Muscle layer of colon (tissue), 2 donors: Measurements from ENCODE around the gene EDN1.
"Not testable (repeated sequence)": the region's sequence is repeated elsewhere in the genome, so short reads cannot be mapped to it uniquely, and the experiment has no call there.

Source experiments
- H3K27ac ChIP-seq: one replicate; pipeline ENCODE4 v1.7.0; 2013; ENCODE audit warnings: low read depth, mild to moderate bottlenecking, low read length, moderate library complexity
- H3K27me3 ChIP-seq, 2 donors: one replicate each; pipeline ENCODE4 v1.7.0; 2013; ENCODE audit warnings: low read length in 2 of 2, mild to moderate bottlenecking in 2 of 2; ENCODE audit not compliant: insufficient read depth in 2 of 2, control insufficient read depth in 1 of 2
- H3K36me3 ChIP-seq: one replicate; pipeline ENCODE4 v1.7.0; 2013; ENCODE audit warnings: mild to moderate bottlenecking, low read length; ENCODE audit not compliant: insufficient read depth
- H3K4me1 ChIP-seq: one replicate; pipeline ENCODE4 v1.7.0; 2013; ENCODE audit warnings: mild to moderate bottlenecking, low read length; ENCODE audit not compliant: insufficient read depth
- H3K4me3 ChIP-seq, 2 donors: one replicate each; pipeline ENCODE4 v1.7.0; 2013; ENCODE audit warnings: low read length in 2 of 2, low read depth in 1 of 2, mild to moderate bottlenecking in 1 of 2, moderate library complexity in 1 of 2
- H3K9ac ChIP-seq: one replicate; pipeline ENCODE4 v1.7.0; 2013; ENCODE audit warnings: low read length
- H3K9me3 ChIP-seq: one replicate; pipeline ENCODE4 v1.7.0; 2013; ENCODE audit warnings: mild to moderate bottlenecking, low read length
- donor health status: abdominal sarcoma.
- donor health status: Adenocarcinoma of cecum.

EDN1 gene

GRCh38 chr6:12315292-12316081 is 25.3 kb downstream of the EDN1 start:
- H3K36me3 ChIP-seq, result no peaks in the 10 kb centered on the region
- no peak overlapping the region for H3K27ac ChIP-seq
- no peaks in the 10 kb centered on the region for H3K9me3 ChIP-seq
- no peak overlapping the region for H3K4me3 ChIP-seq
- H3K9ac ChIP-seq, result no peak overlapping the region
- H3K4me1 ChIP-seq, result no peaks in the 10 kb centered on the region
- no peaks in the 10 kb centered on the region for H3K27me3 ChIP-seq

- no peaks in the 10 kb centered on the region for H3K27me3 ChIP-seq
- H3K4me1 ChIP-seq, result no peaks in the 10 kb centered on the region
- no peak overlapping the region for H3K9ac ChIP-seq
- no peak overlapping the region for H3K4me3 ChIP-seq
- no peaks in the 10 kb centered on the region for H3K9me3 ChIP-seq
- H3K36me3 ChIP-seq, result no peaks in the 10 kb centered on the region
- no peak overlapping the region for H3K27ac ChIP-seq
Measured at GRCh38 chr6:12318749-12319148, 28.6 kb downstream of the EDN1 start.

GRCh38 chr6:12320074-12320473 is 29.9 kb downstream of the EDN1 start:
- not testable (repeated sequence) for H3K4me3 ChIP-seq, H3K27me3 ChIP-seq, H3K9me3 ChIP-seq, H3K36me3 ChIP-seq, H3K27ac ChIP-seq, H3K9ac ChIP-seq, H3K4me1 ChIP-seq

GRCh38 chr6:12324099-12324498 is 33.9 kb downstream of the EDN1 start:
- Histone ChIP-seq H3K36me3 (no peaks in the 10 kb centered on the region), H3K9ac (no peak overlapping the region), H3K9me3 (no peaks in the 10 kb centered on the region), H3K27me3 (no peaks in the 10 kb centered on the region), H3K27ac (no peak overlapping the region), H3K4me3 (no peak overlapping the region), H3K4me1 (no peaks in the 10 kb centered on the region)

- H3K27ac ChIP-seq, result no peak overlapping the region
Measured at GRCh38 chr6:12324748-12325147, 34.6 kb downstream of the EDN1 start.

GRCh38 chr6:12325872-12326271 is 35.7 kb downstream of the EDN1 start:
- H3K9me3 ChIP-seq, result no peaks in the 10 kb centered on the region
- H3K4me1 ChIP-seq, result no peaks in the 10 kb centered on the region
- no peak overlapping the region for H3K27ac ChIP-seq
- H3K4me3 ChIP-seq, result no peak overlapping the region
- H3K9ac ChIP-seq, result no peak overlapping the region
- no peaks in the 10 kb centered on the region for H3K27me3 ChIP-seq
- H3K36me3 ChIP-seq, result no peaks in the 10 kb centered on the region

More at GRCh38 chr6:12324748-12325147, 34.6 kb downstream of the EDN1 start:
- Histone ChIP-seq H3K9me3 (no peaks in the 10 kb centered on the region), H3K27me3 (no peaks in the 10 kb centered on the region), H3K4me3 (no peak overlapping the region), H3K9ac (no peak overlapping the region), H3K4me1 (no peaks in the 10 kb centered on the region), H3K36me3 (no peaks in the 10 kb centered on the region)

- Histone ChIP-seq H3K27me3 (no peaks in the 10 kb centered on the region), H3K4me1 (peaks cover 10% of the 10 kb centered on the region), H3K9me3 (no peaks in the 10 kb centered on the region), H3K9ac (no peak overlapping the region), H3K36me3 (no peaks in the 10 kb centered on the region), H3K4me3 (no peak overlapping the region), H3K27ac (no peak overlapping the region)
Measured at GRCh38 chr6:12327391-12327790, 37.2 kb downstream of the EDN1 start.

- no peaks in the 10 kb centered on the region for H3K9me3 ChIP-seq
- no peak overlapping the region for H3K4me3 ChIP-seq
- no peak overlapping the region for H3K9ac ChIP-seq
- no peaks in the 10 kb centered on the region for H3K36me3 ChIP-seq
- peaks cover 10% of the 10 kb centered on the region for H3K4me1 ChIP-seq
- no peak overlapping the region for H3K27ac ChIP-seq
- H3K27me3 ChIP-seq, result no peaks in the 10 kb centered on the region
Measured at GRCh38 chr6:12327988-12328387, 37.8 kb downstream of the EDN1 start.

GRCh38 chr6:12328701-12329100 is 38.5 kb downstream of the EDN1 start:
- Histone ChIP-seq H3K36me3 (no peaks in the 10 kb centered on the region), H3K27me3 (no peaks in the 10 kb centered on the region), H3K27ac (no peak overlapping the region), H3K9ac (no peak overlapping the region), H3K4me1 (peaks cover 10% of the 10 kb centered on the region), H3K9me3 (no peaks in the 10 kb centered on the region), H3K4me3 (no peak overlapping the region)

GRCh38 chr6:12331474-12331873 is 41.3 kb downstream of the EDN1 start:
- peaks cover 10% of the 10 kb centered on the region for H3K4me1 ChIP-seq
- H3K9ac ChIP-seq, result no peak overlapping the region
- H3K27ac ChIP-seq, result no peak overlapping the region
- no peaks in the 10 kb centered on the region for H3K9me3 ChIP-seq
- no peak overlapping the region for H3K4me3 ChIP-seq
- H3K36me3 ChIP-seq, result no peaks in the 10 kb centered on the region
- no peaks in the 10 kb centered on the region for H3K27me3 ChIP-seq

- Histone ChIP-seq H3K4me1 (peaks cover 10% of the 10 kb centered on the region), H3K9ac (no peak overlapping the region), H3K4me3 (no peak overlapping the region), H3K27me3 (no peaks in the 10 kb centered on the region), H3K9me3 (no peaks in the 10 kb centered on the region), H3K27ac (no peak overlapping the region), H3K36me3 (no peaks in the 10 kb centered on the region)
Measured at GRCh38 chr6:12331951-12332749, 42.0 kb downstream of the EDN1 start.

GRCh38 chr6:12332750-12333079 is 42.6 kb downstream of the EDN1 start:
- H3K36me3 ChIP-seq, H3K4me3 ChIP-seq, H3K9ac ChIP-seq, H3K27ac ChIP-seq, H3K9me3 ChIP-seq, H3K27me3 ChIP-seq, H3K4me1 ChIP-seq: not testable (repeated sequence)
